ENCODE data around the gene ENC1. TPM values are rescaled to one million over a fixed set of nuclear protein-coding genes. Genes with fewer than 3 reads are reported as not detected.

The ENC1 gene
- total RNA-seq, 1 experiment from 2014 or later = 37.0 TPM

DNA sequence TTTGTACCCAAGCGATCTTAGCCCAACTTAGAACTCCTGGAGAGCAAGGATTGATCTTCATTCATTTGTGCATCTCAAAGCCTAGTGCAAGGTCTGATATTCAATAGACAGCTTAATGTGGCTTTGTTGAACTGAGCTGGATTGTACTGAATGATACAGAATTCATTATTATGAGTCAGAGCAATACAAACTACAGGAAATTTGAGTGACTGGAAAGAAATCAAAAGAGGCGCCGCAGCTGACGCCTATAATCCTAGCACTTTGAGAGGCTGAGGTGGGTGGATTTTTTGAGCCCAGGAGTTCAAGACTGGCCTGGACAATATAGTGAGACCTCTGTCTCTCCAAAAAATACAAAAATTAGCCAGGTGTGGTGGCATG, 58.6 kb downstream of the ENC1 start:
- TF ChIP-seq, protein P1, sequence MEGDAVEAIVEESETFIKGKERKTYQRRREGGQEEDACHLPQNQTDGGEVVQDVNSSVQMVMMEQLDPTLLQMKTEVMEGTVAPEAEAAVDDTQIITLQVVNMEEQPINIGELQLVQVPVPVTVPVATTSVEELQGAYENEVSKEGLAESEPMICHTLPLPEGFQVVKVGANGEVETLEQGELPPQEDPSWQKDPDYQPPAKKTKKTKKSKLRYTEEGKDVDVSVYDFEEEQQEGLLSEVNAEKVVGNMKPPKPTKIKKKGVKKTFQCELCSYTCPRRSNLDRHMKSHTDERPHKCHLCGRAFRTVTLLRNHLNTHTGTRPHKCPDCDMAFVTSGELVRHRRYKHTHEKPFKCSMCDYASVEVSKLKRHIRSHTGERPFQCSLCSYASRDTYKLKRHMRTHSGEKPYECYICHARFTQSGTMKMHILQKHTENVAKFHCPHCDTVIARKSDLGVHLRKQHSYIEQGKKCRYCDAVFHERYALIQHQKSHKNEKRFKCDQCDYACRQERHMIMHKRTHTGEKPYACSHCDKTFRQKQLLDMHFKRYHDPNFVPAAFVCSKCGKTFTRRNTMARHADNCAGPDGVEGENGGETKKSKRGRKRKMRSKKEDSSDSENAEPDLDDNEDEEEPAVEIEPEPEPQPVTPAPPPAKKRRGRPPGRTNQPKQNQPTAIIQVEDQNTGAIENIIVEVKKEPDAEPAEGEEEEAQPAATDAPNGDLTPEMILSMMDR (IDR thresholded peaks at IDR 0.05) = no peak
- TF ChIP-seq POLR2AphosphoS5 (IDR thresholded peaks at IDR 0.05; ENCODE audit: low read depth, low read length) (no peak), SIN3A (IDR thresholded peaks at IDR 0.05; ENCODE audit: borderline replicate concordance, insufficient read depth, low read depth, low read length) (no peak), TCF7L2 (IDR thresholded peaks at IDR 0.05; ENCODE audit: low read depth, low read length) (no peak)
- TF ChIP-seq, protein P2, sequence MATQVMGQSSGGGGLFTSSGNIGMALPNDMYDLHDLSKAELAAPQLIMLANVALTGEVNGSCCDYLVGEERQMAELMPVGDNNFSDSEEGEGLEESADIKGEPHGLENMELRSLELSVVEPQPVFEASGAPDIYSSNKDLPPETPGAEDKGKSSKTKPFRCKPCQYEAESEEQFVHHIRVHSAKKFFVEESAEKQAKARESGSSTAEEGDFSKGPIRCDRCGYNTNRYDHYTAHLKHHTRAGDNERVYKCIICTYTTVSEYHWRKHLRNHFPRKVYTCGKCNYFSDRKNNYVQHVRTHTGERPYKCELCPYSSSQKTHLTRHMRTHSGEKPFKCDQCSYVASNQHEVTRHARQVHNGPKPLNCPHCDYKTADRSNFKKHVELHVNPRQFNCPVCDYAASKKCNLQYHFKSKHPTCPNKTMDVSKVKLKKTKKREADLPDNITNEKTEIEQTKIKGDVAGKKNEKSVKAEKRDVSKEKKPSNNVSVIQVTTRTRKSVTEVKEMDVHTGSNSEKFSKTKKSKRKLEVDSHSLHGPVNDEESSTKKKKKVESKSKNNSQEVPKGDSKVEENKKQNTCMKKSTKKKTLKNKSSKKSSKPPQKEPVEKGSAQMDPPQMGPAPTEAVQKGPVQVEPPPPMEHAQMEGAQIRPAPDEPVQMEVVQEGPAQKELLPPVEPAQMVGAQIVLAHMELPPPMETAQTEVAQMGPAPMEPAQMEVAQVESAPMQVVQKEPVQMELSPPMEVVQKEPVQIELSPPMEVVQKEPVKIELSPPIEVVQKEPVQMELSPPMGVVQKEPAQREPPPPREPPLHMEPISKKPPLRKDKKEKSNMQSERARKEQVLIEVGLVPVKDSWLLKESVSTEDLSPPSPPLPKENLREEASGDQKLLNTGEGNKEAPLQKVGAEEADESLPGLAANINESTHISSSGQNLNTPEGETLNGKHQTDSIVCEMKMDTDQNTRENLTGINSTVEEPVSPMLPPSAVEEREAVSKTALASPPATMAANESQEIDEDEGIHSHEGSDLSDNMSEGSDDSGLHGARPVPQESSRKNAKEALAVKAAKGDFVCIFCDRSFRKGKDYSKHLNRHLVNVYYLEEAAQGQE (IDR thresholded peaks at IDR 0.05; ENCODE audit: insufficient read depth in 1 of 2, low read depth in 2 of 2, low read length in 1 of 2) = no peak
- no peak for ATAC-seq
- intact Hi-C loops (cut with micrococcal nuclease; ENCODE audit: unreplicated experiment) (no loop called here), in situ Hi-C loops (cut with HindIII; ENCODE audit: low pct_unique_long_range_greater_than_20kb, low sequenced_read_pairs) (no loop called here)
- Histone ChIP-seq H3K36me3 (ENCODE audit: control insufficient read depth, insufficient read depth, low read length) (no peaks in the 10 kb centered on the region), H3K4me1 (ENCODE audit: control insufficient read depth, insufficient read depth, low read length) (no peaks in the 10 kb centered on the region), H3K4me3 (ENCODE audit: low read depth in 2 of 2, low read length in 2 of 2) (no peak overlapping the region), H3K9me3 (ENCODE audit: control insufficient read depth, insufficient read depth, low read depth, low read length) (no peaks in the 10 kb centered on the region), H3K27me3 (ENCODE audit: control insufficient read depth, insufficient read depth, low read length) (no peaks in the 10 kb centered on the region), H3K27ac (ENCODE audit: low read length) (no peak overlapping the region)
- CTCF ChIA-PET = interaction anchor here (0.6 kb wide), 2 partner anchors 32 to 984 kb away, joined by 3 to 4 read pairs; no protein-coding TSS in a partner anchor
- no peak for DNase-seq (ENCODE audit: low read depth, low spot score)
- no TSS peak for BruUV-seq (replicated peaks)
- POLR2A ChIA-PET = no interaction called here

DNA sequence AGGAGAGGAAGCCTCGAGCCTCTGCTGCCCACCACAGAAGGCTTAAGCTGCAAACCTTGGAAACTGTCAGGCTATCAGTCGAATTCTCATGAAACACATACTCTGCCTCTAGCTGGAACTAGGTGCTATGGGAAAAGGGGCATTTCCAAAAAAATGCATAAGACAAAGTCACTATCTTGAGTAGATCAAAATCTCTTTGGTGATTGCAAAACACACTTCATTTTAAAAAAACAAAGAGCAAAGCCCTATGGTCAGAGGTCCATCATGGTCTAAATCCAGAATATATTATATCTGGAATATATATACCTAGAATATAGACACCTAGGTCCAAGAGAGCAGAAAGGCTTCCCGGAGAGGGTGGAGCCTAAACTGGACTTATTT, 59.8 kb downstream of the ENC1 start:
- POLR2A ChIA-PET = no interaction called here
- Histone ChIP-seq H3K27me3 (ENCODE audit: control insufficient read depth, insufficient read depth, low read length) (no peaks in the 10 kb centered on the region), H3K36me3 (ENCODE audit: control insufficient read depth, insufficient read depth, low read length) (no peaks in the 10 kb centered on the region), H3K4me3 (ENCODE audit: low read depth in 2 of 2, low read length in 2 of 2) (no peak overlapping the region), H3K27ac (ENCODE audit: low read length) (no peak overlapping the region), H3K9me3 (ENCODE audit: control insufficient read depth, insufficient read depth, low read depth, low read length) (no peaks in the 10 kb centered on the region), H3K4me1 (ENCODE audit: control insufficient read depth, insufficient read depth, low read length) (peaks cover 8% of the 10 kb centered on the region)
- CTCF ChIA-PET = no interaction called here
- ATAC-seq (no peak), DNase-seq (ENCODE audit: low read depth, low spot score) (no peak)
- no peak for TF ChIP-seq POLR2AphosphoS5 (IDR thresholded peaks at IDR 0.05; ENCODE audit: low read depth, low read length)
- no peak for TF ChIP-seq SIN3A (IDR thresholded peaks at IDR 0.05; ENCODE audit: borderline replicate concordance, insufficient read depth, low read depth, low read length)
- TF ChIP-seq TCF7L2 (IDR thresholded peaks at IDR 0.05; ENCODE audit: low read depth, low read length) = no peak
- TF ChIP-seq, protein P2 (IDR thresholded peaks at IDR 0.05; ENCODE audit: insufficient read depth in 1 of 2, low read depth in 2 of 2, low read length in 1 of 2) = no peak
- TF ChIP-seq, protein P1 (IDR thresholded peaks at IDR 0.05) = no peak
- intact Hi-C loops (cut with micrococcal nuclease; ENCODE audit: unreplicated experiment) (no loop called here), in situ Hi-C loops (cut with HindIII; ENCODE audit: low pct_unique_long_range_greater_than_20kb, low sequenced_read_pairs) (no loop called here)
- no TSS peak for BruUV-seq (replicated peaks)
